ENCODE measurements around the gene PLEKHN1.

PLEKHN1 gene, protein sequence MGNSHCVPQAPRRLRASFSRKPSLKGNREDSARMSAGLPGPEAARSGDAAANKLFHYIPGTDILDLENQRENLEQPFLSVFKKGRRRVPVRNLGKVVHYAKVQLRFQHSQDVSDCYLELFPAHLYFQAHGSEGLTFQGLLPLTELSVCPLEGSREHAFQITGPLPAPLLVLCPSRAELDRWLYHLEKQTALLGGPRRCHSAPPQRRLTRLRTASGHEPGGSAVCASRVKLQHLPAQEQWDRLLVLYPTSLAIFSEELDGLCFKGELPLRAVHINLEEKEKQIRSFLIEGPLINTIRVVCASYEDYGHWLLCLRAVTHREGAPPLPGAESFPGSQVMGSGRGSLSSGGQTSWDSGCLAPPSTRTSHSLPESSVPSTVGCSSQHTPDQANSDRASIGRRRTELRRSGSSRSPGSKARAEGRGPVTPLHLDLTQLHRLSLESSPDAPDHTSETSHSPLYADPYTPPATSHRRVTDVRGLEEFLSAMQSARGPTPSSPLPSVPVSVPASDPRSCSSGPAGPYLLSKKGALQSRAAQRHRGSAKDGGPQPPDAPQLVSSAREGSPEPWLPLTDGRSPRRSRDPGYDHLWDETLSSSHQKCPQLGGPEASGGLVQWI

DNA sequence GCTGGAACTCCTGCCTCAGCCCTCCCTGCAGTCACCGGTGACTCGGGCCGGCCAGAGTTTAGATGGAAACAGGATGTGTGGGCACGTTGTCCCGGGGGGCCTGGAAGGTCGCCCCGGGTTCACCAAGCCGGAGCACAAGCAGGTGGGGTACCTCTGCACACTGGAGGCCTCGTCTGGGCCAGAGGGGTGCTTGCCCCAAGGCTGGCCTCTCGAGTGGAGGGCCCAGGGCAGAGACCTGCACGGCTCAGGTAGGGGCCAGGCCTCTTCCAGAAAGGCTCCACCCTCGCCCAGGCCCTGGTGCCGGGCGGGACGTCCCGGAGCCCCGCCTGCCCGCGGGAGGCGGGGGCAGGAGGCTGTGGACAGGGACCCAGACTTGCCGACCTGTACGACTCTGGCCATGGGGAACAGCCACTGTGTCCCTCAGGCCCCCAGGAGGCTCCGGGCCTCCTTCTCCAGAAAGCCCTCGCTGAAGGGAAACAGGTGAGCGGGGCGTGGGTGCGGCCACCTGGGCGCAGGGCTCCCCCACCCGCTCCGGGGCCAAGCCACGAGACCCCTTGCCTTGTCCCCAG lies at the start of gene PLEKHN1:
TSS of gene PLEKHN1 (plus strand) at position 348 of the 569 bp plus-strand sequence. CDS start at position 398, 50 bp downstream.
- DNase-seq = no peak

DNA sequence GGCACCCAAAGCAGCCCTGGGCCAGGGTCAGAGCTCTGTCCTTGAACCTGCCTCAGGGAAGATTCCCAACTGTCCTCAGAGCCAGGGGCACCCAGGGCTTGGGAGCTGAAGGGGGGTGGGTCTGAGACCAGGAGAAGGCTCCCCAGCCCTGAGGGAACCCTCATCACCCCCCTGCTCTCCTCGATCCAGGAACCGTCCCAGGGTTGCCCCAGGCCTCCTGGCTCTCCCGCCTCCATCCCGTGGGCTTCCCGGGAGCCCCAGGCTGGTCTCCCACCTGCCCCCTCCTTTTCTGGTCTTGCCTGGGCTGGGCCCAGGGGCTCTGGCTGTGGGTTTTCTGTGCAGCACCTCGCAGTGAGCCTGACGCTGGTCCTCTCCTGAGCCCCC lies 49.2 kb upstream of the PLEKHN1 start:
- DNase-seq = no peak

DNA sequence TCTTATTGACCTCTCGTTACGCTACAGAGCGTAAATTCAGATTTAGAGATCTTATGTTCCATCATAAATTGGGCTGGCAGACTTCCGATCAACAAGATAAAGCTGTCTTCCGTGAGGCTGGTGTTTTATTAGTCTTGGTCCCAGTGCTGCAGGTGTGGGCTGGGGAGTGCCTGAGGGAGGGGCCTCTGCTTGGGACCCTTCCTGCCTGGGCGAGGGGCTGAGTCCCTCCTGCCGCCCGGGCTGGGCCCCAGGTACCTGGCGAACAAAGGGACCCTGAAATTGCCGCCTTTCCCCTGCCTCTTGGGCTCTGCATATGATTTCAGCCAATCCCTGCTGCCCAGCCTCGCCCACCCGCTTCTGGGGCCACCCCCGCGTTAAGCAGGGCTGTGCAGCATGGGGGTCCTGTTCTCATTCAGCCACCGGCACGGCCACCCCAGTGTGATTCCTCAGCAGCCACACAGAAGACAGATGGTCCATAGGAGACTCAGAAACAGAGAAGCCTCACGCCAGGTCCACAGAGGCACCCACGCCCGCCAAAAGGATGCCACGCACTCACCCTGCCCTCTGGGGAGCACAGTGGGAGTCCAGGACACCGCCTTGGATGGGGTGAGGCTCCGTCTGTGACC lies 48.7 kb upstream of the PLEKHN1 start:
- no peak for DNase-seq

DNA sequence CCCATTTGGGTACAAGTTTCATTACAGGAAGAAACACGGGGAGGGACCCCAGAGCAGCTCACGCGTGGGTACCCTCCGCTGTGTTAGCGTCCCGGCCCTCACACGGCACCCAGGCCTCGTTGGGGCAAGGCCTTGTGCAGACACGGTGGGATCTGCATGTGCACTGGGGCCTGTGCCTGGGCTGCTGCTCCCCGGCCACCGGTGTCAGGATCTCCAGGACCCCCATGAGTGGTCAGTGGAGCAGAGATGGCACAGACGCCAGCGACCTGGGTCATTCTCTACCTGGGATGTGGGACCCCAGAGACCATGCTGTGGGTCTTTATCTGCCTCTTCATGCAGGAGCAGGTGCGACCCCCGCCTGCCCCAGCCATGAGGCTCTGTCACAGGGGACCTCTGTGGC lies 47.9 kb upstream of the PLEKHN1 start:
- no peak for DNase-seq

DNA sequence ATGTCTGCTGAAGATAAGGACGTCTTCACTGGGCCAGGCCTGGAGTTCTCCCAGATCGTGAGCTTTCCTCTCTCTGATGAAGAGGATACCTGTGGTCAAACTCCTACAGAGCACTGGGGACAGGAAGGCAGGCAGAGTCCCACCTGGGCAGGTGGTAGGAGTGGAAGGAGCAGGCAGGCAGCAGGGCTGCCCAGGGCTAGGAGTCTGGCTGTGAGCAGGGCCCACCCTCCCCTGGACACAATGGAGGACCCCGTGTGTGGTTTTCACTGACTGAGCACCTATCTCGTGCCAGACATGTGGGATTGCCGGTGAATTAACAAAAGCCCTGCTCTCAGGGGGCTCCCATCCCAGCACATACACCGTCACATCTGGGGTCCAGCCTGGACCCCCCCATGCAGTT lies 47.4 kb upstream of the PLEKHN1 start:
- no peak for DNase-seq

DNA sequence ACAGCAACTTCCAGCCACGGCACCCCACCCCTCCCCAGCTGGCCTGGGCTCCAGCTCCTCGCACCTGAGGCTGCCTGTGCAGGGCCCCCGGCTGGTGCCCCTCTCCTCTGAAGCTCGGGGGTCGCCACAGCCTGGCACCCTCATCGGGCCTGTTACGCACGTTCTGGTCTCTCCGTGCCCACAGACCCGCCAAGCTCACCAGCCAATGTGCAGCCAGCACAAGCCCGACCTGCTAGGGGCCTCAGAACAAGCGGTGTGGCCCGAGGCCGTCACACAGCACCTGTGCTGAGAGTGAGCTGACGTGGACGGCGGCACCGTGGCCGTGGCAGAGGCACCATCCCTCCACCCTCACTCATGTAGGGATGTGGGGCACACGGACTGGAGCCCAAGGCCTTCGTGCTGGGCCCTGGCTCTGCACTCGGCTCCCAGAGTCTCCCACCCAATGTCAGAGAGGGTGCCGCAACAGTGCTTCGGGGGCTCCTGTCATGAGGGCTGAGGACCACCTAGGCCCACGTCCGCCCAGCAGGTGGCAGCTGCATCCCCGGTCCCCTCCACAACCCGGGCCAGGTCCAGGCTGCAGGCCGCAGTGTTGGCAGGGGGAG lies 46.9 kb upstream of the PLEKHN1 start:
- no peak for DNase-seq

DNA sequence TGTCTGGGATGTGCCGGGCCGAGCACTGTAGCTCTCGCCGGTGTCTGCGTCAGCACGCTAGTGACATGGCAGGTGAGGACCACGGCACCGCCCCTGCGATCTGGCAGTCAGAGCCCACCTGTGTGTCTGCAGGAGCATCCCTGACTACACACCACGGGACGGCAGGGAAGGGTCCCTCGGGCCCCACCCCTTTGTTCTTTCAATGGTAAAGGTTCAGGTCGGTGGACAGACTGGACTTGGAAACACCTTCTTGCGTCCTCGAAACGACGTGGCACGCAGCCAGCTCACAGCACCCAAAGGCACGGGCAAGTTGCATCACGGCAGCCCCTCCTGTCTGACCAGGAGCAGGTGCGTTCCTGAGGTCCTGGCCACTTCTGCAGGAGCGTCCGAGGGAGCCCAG lies 46.3 kb upstream of the PLEKHN1 start:
- DNase-seq = peak; percentile 31 to 81 (median 78)

DNA sequence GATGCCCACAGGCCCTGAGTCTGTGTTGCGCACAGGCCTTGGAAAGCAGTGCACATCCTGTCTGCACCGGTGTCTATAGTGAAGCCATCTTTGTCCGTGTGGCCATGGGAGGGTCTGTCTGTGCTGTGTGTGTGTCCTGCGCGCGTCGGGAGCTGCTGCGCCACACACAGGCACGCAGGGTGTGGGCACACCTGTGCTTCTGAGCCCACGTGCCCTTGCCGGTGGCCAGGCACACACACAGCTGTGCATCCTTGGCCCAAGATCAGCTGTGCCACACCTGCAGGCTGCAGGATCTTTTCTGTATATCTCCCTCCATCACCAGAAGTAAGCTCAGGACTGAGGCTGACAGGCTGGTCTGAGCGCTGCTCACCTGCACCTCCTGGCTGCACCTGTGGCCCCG lies 45.8 kb upstream of the PLEKHN1 start:
- peak; percentile 51 to 83 (median 78) for DNase-seq

DNA sequence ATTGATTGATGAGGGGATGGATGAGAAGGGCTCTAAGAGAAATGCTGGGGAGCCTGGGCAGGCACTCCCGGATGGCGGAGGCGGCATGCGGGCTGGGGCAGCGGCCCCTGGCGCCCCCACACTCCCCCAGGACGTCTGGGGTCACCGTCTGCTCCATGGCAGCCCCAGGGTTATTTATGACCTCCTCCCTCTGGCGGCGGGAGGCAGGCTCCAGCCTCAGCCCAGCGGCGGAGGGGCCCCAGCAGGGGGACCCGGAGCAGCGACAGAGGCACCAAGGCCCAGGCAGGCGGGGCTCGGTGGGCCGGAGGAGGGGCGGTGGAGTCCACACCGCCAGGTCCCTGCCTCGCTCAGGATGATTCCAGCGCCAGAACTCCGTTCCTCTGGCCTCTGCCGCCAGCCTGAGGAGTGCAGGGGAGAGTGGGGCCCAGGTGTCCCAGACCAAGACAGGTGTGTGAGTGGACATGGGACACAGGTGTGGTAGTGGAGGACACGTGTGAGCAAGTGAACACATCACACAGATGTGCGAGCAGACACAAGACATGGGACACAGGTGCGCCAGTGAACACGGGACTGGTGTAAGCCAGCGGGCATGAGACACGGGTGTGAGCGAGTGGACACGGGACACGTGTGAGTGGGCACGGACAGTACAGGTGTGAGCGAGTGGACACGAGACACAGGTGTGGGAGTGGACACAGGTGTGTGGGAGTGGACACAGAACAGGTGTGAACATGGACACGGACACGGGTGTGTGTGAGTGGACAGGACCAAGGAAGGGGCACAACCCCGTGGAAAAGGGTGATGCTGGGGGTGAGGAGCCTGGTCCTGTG lies 45.1 kb upstream of the PLEKHN1 start:
- peak; percentile 89 to 92 (median 91) for DNase-seq

DNA sequence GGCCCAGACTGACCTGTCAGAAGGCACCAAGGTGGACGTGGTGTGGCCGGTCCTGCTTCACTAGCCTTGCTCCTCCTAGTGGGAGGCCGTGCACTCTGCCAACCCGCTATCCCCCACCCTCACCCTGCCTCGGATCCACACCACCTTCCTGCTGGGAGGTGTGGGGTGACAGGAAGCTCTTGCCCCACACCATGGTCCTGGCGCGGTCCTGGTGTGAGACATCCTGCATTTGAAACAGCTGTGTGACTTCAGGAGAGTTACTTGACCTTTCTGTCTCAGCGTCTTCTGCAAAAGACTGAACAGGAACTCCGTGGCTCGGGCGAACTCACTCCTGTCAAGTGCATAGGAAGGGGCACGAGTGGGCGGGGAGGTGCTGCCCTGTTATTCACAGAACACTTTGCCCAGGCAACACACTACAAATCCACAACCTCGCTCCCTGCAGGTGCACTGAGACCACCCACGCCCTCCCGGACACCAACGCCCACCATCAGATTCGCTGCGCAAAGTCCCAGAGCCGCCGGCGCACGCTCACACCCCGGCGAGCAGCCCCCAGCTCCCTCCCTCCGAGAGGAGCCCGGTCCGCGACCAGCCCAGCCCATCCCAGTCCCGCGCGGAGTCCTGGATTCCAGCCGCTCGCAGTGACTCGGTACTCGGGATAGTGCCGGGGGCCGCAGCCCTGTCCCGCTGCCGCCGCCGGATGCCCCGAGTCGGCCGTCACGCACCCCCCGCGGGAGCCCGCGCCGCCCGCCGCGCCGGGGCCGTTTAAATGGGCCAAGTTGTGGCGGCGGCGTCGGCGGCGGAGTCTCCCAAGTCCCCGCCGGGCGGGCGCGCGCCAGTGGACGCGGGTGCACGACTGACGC lies 42.9 kb upstream of the PLEKHN1 start, which contains the start of gene SAMD11:
TSS of gene SAMD11 (plus strand) at position 793 of the 860 bp plus-strand sequence. CDS start 509 bp downstream, outside the sequence.
- DNase-seq = peak; percentile 86 to 96 (median 91)

DNA sequence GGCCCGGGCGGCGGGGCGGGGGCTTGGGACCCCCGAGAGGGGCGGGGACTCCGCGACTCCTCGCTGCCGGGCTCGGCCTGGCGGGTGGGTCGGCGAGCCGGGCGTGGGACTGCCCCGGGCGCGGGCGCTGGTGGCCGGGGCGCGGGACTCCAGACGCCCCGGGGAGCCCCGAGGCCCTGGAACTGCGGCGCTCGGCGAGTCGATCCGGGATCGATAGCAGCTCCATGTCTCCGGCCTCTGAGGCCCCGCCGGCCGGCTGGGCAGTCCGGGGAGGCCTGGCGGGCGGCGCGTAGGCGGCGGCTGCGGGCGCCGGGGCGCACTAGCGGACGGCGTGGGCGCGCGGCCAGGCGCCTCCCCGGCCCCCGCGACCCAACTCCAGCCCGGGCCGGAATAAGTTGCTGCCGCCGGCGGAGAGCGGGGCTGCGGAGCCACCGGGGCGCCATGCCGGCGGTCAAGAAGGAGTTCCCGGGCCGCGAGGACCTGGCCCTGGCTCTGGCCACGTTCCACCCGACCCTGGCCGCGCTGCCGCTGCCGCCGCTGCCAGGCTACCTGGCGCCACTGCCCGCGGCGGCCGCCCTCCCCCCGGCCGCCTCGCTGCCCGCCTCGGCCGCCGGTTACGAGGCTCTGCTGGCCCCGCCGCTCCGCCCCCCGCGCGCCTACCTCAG lies 42.2 kb upstream of the PLEKHN1 start:
- DNase-seq = peak in 1 of 3 experiments; percentile 75

DNA sequence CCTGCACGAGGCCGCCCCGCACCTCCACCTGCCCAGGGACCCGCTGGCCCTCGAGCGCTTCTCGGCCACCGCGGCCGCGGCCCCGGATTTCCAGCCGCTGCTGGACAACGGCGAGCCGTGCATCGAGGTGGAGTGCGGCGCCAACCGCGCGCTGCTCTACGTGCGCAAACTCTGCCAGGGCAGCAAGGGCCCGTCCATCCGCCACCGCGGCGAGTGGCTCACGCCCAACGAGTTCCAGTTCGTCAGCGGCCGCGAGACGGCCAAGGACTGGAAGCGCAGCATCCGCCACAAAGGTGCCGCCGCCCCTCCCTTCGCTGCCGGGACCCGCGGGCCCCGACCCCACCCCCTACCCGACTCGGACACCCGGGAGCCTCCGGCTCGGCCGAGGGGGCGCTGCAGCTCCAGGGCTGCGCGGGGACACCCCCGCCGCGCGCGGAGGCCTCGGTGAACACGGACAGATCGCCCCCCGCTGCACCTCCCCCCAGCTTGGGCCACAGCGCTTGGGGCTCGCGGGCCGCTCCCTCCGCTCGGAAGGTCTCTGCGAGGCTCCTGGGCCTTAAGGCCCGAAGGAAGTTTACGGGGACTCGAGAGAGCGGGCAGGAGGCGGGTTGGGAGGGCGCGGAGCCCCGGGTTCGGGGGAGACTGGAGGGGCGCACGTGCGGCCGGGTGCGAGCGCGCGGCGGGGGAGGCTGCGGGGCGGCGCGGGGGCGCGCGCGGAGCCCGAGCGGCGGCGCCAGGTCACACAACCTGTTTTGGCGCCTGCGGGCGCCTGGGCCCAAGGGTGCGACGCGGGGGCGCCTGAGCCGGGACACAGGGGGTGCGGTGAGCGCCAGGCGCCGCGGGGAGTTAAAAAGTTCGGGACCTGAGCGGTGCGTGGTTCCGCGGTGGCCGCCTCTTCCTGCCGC lies 41.4 kb upstream of the PLEKHN1 start:
- peak; percentile 46 to 75 (median 69) for DNase-seq

DNA sequence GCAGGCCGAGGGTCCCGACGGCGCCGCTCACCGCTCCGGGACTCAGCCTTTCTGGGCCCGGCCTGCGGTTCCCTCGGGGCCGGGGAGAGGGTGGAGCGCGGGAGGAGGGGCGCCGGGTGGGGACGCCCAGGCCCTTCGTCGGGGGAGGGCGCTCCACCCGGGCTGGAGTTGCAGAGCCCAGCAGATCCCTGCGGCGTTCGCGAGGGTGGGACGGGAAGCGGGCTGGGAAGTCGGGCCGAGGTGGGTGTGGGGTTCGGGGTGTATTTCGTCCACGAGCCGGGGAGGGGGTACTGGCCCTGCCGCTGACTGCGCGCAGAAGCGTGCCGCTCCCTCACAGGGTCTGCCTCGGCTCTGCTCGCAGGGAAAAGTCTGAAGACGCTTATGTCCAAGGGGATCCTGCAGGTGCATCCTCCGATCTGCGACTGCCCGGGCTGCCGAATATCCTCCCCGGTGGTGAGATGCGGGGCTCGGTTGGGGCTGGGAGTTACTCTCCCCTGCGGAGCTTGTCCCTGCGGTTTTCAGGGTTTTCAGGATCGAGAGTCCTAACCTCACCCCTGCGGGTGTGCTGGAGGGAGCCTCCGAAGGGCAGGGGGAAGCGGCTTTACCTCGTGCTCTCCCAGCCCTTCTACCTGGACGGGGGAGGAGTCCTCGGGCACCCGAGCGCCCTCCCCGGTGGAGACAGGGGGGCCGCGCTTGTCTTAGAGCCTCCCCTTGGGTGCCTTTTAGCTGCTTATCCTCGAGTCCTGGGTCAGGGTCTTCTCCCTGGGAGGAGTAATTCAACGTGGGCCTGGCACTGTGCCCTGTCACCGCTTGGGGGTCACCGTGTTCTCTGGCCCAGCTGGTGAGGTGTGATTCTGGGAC lies 40.5 kb upstream of the PLEKHN1 start:
- peak in 2 of 3 experiments; percentile 39 to 45 for DNase-seq

DNA sequence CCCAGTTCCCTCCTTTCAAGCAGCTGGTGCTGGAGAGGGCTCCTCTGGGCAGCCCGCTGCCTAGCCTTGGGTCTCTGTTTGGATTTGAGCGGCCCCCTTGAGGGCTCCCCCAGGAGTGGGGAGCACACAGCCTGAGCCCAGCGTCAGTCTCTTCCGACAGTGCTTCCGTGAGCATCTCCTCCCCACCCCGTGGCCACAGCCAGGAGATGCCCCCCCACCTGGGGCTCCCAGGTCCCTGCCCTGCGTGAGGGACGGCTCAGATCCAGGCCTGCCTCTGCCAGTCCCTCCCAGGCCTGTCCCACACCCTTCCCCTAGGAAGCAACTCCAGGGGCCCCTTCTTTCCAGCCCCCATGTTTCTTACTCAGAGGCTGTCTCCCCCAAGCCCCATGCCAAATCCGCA lies 39.0 kb upstream of the PLEKHN1 start:
- DNase-seq = no peak

DNA sequence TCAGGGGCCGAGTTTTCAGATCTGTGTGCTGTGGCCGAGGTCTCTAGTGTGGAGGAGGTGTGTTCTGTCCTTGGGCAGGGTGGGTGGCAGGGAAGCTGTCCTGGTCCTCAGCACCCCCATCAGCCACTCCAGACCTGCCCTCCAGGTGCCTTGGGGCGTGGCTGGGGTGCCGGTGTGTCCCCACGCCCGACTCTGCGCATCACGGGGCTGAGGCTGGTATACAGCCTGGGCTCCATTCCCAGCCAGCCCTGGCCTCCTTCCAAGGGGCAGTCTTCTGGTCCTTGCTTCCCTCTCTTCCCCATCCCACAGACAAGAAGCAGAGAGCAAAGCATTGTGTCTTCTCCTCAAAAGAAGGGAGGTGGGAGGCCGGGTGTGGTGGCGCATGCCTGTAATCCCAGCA lies 38.5 kb upstream of the PLEKHN1 start:
- DNase-seq = no peak

DNA sequence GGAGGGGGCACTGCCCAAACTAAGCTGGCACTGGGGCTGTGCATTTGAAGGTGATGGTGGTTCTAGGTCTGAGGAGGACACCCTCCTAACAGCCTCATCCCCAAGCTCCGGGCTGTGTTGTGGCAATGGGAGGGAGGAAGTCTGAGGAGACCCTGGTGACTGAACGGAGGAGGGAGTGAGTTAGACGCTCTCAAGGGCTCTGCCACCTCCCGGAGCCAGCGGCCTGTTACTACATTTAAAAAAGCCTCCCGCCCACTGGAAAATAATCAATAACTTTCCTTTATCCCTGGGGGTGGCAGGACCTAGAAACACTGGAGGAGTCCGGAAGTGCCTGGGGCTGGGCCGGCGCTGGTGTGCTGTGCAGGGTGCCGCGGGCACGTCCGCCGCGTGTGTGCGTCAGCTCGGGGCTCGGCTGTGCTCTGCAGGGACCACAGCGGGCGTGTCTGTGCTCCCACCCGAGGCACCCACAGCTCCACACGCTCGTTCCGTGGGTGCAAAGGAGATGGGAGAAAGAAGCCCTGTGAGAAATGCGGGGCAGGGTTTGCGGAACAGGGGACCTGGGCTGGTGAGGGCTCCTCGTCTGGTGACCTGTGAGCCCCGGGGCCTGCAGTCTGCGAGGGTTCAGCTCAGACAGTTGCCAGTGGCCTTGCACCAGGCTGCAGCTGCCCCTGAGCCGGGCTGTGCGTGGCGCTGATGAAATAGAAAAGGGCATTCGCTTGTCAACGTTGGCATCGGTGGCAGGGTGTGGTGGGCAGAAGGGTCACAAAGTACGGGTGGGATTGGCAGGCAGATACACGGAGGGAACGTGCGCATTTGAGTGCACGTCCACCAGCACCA lies 37.2 kb upstream of the PLEKHN1 start:
- DNase-seq = no peak
